B cell (primary cell): ENCODE results near the gene LSM7.

Experiments used
- CTCF ChIP-seq: fragments of 200-600 bp; IDR thresholded peaks from one replicate; pipeline ENCODE4 v1.8.0; 2022; ENCODE audit warnings: antibody characterized with exemption, mild to moderate bottlenecking
- EZH2 ChIP-seq: IDR thresholded peaks from 2 replicates; pipeline ENCODE4 v1.6.1; 2012; ENCODE audit warnings: borderline replicate concordance, low read depth, mild to moderate bottlenecking, moderate library complexity, low read length; ENCODE audit not compliant: insufficient read depth, poor library complexity, severe bottlenecking

- TF ChIP-seq CTCF (no peak), EZH2 (no peak)
Measured at GRCh38 chr19:2275588-2276428, 52.6 kb downstream of the LSM7 start.
